HG03175 (cell line): ENCODE measurements around the gene CORO7.
"Not testable (repeated sequence)": the region's sequence is repeated elsewhere in the genome, so short reads cannot be mapped to it uniquely, and the experiment has no call there.

Source experiments
- ATAC-seq: cut with Tn5 transposase; IDR thresholded peaks from one replicate; pipeline ENCODE4 v1.9.1; 2021; ENCODE audit warnings: mild to moderate bottlenecking, moderate library complexity; ENCODE audit not compliant: unreplicated experiment

CORO7 gene

GRCh38 chr16:4403133-4403949 is 13.1 kb downstream of the CORO7 start:
- no peak for ATAC-seq

- no peak for ATAC-seq
These were observed 13.8 kb downstream of the CORO7 start for GRCh38 chr16:4402439-4403132.

GRCh38 chr16:4401510-4401909 is 14.9 kb downstream of the CORO7 start:
- no peak for ATAC-seq

- no peak for ATAC-seq
These were observed 15.3 kb downstream of the CORO7 start for GRCh38 chr16:4401094-4401501.

GRCh38 chr16:4399001-4399730 is 17.2 kb downstream of the CORO7 start:
- no peak for ATAC-seq

- no peak for ATAC-seq
These were observed 21.2 kb downstream of the CORO7 start for GRCh38 chr16:4395055-4395726.

GRCh38 chr16:4393850-4394249 is 22.5 kb downstream of the CORO7 start:
- ATAC-seq, result not testable (repeated sequence)

DNA sequence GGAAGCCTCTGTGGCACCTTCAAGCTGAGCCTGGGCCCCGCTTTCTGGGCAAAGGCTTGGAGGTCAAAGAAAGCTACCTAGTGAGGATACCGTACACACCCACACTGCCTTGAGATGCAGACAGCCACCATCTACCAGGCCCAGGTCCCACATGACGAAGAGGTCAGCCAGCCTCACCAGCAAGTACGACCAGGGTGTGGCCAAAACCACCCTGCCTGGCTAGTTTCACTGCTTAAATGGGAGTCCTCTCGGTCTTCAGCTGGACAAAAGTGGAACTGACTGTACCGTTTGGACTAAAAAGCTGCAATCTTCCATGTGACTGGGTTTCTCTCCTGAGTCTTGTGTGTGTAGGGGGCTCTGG is 23.2 kb downstream of the CORO7 start:
- ATAC-seq, result no peak

DNA sequence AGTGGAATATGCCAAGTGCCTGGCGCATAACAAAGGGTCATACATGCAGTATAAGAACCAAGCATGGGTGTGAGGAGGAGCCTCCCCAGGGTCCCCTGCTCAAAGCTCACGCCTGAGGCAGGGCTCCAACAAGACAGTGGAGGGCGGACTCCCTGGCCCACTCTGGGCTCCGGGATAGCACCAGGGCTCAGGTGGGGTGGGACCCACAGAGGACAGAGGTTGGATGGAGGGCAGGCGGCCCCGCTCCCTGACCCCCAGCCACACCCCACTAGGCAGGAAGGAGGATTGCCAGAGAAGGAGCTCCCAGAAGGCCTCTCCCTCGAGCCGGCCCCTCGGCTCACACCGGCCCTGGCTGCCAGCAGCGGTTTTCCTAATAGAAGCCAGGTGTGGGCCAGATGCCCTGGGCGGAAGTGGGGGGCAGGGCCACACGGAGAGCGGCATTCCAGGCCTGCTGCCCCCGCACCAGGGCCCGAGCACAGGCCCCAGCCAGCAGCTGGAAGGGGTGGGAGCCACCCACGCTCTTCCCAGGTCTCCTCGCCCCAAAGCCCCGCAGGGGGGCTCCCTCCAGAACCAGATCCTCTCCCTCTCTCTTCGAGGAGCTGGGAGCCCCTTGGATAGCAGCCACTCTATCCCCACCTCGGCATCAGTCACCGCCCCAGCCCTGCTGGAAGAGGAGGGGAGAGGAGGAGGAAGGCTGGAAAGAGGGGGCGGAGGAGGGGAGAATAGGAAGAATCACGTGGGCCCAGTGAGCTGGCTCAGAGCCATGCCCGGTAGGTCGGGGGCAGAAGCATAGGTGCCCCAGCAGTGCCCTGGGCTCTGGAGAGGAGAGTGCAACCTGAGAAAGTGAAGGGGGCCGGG is 23.8 kb downstream of the CORO7 start:
- no peak for ATAC-seq

DNA sequence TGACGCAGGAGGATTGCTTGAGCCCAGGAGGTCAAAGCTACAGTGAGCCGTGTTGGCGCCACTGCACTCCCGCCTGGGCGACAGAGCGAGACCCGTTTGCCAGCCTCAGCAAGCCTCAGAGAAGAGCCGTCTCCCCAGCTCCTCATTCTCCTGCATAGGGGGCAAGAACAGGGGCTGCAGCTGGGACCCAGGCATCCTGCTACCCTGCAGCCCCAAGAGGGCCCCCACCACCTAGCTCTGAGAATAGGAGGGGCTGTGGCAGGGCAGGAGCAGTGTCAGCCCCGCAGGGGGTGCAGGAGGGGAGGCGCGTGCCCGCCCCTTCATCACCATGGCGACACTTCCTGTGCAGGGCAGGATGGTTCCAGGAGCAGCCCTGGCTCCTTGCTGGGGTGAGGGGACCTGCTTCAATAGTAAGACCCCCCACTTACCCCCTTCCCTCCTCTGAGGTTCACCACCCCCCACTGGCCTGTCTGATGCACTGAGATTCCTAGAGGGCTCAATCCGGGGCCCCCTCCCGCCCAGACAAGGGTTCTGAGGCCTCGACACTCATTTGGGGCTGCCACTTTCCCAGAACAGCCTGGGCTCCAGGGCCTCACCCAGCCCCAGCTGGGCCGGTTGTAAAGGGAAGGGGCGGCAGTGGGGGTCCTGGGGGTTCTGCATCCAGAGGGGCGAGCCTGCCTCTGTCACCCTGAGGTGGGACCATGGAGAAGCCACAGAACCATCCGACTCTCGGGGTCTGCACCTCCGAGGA is 24.6 kb downstream of the CORO7 start:
- ATAC-seq, result no peak

DNA sequence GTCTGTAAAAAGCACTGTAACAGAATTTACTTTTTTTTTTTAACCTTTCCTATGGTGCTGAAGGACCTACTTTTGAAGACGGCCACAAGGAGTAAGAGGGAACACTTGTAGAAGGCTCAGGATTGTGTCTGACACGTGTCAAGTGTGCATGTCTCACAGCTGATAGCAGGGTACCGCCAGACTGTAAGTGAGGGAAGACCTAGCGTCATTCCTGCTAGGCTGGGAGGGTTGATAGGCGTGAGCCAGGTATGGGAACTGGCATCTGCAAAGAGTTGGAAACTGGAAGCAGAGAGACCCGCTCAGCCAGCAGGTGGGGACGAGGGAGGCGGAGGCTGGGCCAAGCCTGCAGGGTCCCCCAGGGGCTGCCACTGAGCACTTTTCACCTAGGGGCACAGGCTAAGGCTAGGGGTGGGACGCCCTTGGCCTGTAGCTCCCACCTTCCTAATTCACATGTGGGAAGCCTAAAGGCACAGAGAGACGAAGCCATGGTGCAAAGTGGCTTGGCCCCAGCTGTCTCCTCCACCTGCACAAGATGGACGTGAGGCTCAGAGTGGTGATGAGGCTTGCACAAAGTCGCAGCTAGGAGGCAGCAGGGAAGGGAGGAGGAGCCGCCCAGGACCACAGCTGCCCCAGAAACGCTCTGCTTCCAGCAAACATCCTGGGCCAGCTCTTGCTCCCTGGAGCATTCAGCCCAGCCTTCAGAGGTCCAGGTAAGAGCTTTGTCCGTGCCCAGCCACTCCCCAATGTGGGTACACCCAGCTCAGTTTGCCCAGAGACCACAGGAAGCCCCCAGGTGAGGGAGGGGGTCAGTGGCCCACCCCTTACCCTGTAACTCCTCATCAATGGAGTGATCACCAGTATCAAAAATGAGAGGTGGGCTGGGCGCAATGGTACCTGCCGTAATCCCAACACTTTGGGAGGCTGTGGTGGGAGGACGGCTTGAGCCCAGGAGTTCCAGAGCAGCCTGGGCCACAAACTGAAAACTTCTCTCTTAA is 25.8 kb downstream of the CORO7 start:
- ATAC-seq, result no peak

- no peak for ATAC-seq
These were observed 27.1 kb downstream of the CORO7 start for GRCh38 chr16:4389051-4389955.

DNA sequence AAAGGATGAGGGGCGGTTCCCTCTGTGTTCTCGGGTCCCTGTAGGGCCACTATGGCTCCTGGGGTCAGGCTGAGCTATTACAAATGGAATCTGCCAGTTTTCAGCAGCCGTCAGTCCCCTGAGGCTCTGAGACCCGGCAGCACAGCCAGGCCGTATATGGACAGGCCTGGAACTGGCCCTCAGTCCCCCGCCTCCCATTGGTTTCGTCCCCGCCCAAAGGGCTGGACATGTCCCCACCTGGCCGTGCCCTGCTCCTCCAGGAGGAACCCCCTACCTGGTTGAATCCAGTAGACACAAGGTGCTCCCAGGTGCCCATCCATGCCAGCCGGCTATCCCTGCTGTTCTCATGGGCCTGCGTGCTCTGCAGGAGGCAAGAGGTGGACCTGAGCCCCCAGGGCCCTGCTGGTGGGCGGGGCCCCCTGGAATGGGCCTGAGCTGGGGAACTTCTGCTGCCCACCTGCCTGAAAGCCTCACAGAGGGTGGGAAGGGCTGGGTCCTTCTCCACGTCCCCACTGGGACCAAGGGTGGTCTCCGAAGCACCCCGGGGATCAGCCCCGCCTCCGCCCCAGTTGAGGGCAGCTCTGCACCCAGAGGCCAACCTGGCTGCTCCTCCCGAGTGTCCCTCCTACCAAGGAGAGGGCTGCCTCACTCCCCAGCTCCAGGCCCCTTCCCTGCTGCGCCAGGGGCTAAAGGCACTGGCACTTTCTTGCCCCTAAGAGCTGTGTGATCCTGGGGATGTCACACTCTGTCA is 27.9 kb downstream of the CORO7 start:
- ATAC-seq, result no peak

- ATAC-seq, result no peak
These were observed 28.6 kb downstream of the CORO7 start for GRCh38 chr16:4387781-4388180.

- ATAC-seq, result no peak
These were observed 29.3 kb downstream of the CORO7 start for GRCh38 chr16:4386951-4387565.

- no peak for ATAC-seq
These were observed 30.0 kb downstream of the CORO7 start for GRCh38 chr16:4386451-4386805.
